ENCODE data around the gene NXPH4.

- TF ChIP-seq CTCF (IDR thresholded peaks at IDR 0.05) (no peak), ZFX (IDR thresholded peaks at IDR 0.05; ENCODE audit: borderline replicate concordance) (no peak)
Observed at GRCh38 chr12:57190821-57191220, 25.8 kb upstream of the NXPH4 start.
